Measurements from ENCODE around the gene NDE1. TPM values are rescaled to one million over a fixed set of nuclear protein-coding genes. Genes with fewer than 3 reads are reported as not detected.

NDE1 gene
- total RNA-seq, 2 donors from 2014 or later: 38.5 to 50.3 TPM

- TF ChIP-seq CTCF (IDR thresholded peaks at IDR 0.05): peak; percentile 58
- Histone ChIP-seq H3K27ac (no peak overlapping the region), H3K27me3 (no peaks in the 10 kb centered on the region), H3K9me3 (no peaks in the 10 kb centered on the region), H3K9ac (ENCODE audit: low read depth in 2 of 2, low read length in 2 of 2) (no peak overlapping the region), H3K4me1 (no peaks in the 10 kb centered on the region), H3K36me3 (no peaks in the 10 kb centered on the region), H3K4me3 (no peak overlapping the region)
- intact Hi-C loops (cut with DNase I): loop anchor here (5.0 to 10.0 kb wide), 2 partner anchors 56 to 359 kb away; no protein-coding TSS in a partner anchor
- peak; percentile 27 for DNase-seq
Measured at GRCh38 chr16:15765880-15766279, 115.8 kb downstream of the NDE1 start.

- no peaks in the 10 kb centered on the region for H3K36me3 ChIP-seq
- H3K4me1 ChIP-seq: no peaks in the 10 kb centered on the region
- H3K4me3 ChIP-seq: no peak overlapping the region
- intact Hi-C loops (cut with DNase I): loop anchor here (5.0 to 10.0 kb wide), 2 partner anchors 55 to 358 kb away; no protein-coding TSS in a partner anchor
- H3K27ac ChIP-seq: no peak overlapping the region
- no peaks in the 10 kb centered on the region for H3K9me3 ChIP-seq
- DNase-seq: no peak
- H3K27me3 ChIP-seq: no peaks in the 10 kb centered on the region
- no peak for TF ChIP-seq CTCF (IDR thresholded peaks at IDR 0.05)
- no peak overlapping the region for H3K9ac ChIP-seq (ENCODE audit: low read depth in 2 of 2, low read length in 2 of 2)
Measured at GRCh38 chr16:15766918-15767317, 116.9 kb downstream of the NDE1 start.

GRCh38 chr16:15768201-15768600, 118.2 kb downstream of the NDE1 start:
- no peak overlapping the region for H3K9ac ChIP-seq (ENCODE audit: low read depth in 2 of 2, low read length in 2 of 2)
- H3K36me3 ChIP-seq: no peaks in the 10 kb centered on the region
- H3K4me1 ChIP-seq: no peaks in the 10 kb centered on the region
- no peaks in the 10 kb centered on the region for H3K9me3 ChIP-seq
- intact Hi-C loops (cut with DNase I): loop anchor here (5.0 to 10.0 kb wide), 2 partner anchors 54 to 357 kb away; no protein-coding TSS in a partner anchor
- no peak overlapping the region for H3K4me3 ChIP-seq
- no peak overlapping the region for H3K27ac ChIP-seq
- DNase-seq: no peak
- H3K27me3 ChIP-seq: no peaks in the 10 kb centered on the region
- TF ChIP-seq CTCF (IDR thresholded peaks at IDR 0.05): no peak

GRCh38 chr16:15769239-15769638, 119.2 kb downstream of the NDE1 start:
- H3K36me3 ChIP-seq: no peaks in the 10 kb centered on the region
- TF ChIP-seq CTCF (IDR thresholded peaks at IDR 0.05): no peak
- no peaks in the 10 kb centered on the region for H3K4me1 ChIP-seq
- intact Hi-C loops (cut with DNase I): loop anchor here (5.0 to 10.0 kb wide), 2 partner anchors 53 to 356 kb away; no protein-coding TSS in a partner anchor
- H3K9me3 ChIP-seq: no peaks in the 10 kb centered on the region
- H3K27ac ChIP-seq: no peak overlapping the region
- no peaks in the 10 kb centered on the region for H3K27me3 ChIP-seq
- H3K4me3 ChIP-seq: no peak overlapping the region
- H3K9ac ChIP-seq (ENCODE audit: low read depth in 2 of 2, low read length in 2 of 2): no peak overlapping the region
- DNase-seq: no peak

- TF ChIP-seq CTCF (IDR thresholded peaks at IDR 0.05): no peak
- no peak for DNase-seq
- H3K27ac ChIP-seq: no peak overlapping the region
- no peak overlapping the region for H3K4me3 ChIP-seq
- no peaks in the 10 kb centered on the region for H3K36me3 ChIP-seq
- no peaks in the 10 kb centered on the region for H3K4me1 ChIP-seq
- no peaks in the 10 kb centered on the region for H3K9me3 ChIP-seq
- no peaks in the 10 kb centered on the region for H3K27me3 ChIP-seq
- intact Hi-C loops (cut with DNase I): no loop called here
- no peak overlapping the region for H3K9ac ChIP-seq (ENCODE audit: low read depth in 2 of 2, low read length in 2 of 2)
Measured at GRCh38 chr16:15770107-15770506, 120.1 kb downstream of the NDE1 start.
